Right lobe of liver (tissue), 4 donors: Measurements from ENCODE around the gene RPS2.

Experiments
- CTCF ChIP-seq, 4 donors: fragments of 200-600 bp in 3 of 4; fragments of 450-650 bp in 1 of 4; IDR thresholded peaks; one replicate each; pipeline versions ENCODE4 v1.5.1 to v1.8.0; 2016 to 2022; ENCODE audit warnings: antibody characterized with exemption in 4 of 4, mild to moderate bottlenecking in 2 of 4
- POLR2A ChIP-seq: fragments of 450-650 bp; IDR thresholded peaks from one replicate; pipeline ENCODE4 v1.6.1; 2017; ENCODE audit warnings: antibody characterized with exemption, mild to moderate bottlenecking
- donor health status: DM: no; HTN: no; CAD: no.
- donor health status: DM: no; HTN: no; CAD: no.
- donor health status: DM: no; HTN: yes; CAD: no.

- TF ChIP-seq CTCF (IDR thresholded peaks at IDR 0.05), result no peak
- no peak for TF ChIP-seq POLR2A
Observed at GRCh38 chr16:1998360-1998835, 33.8 kb upstream of the RPS2 start.
